Left cardiac atrium (tissue), 4 donors: ENCODE results near the gene SPDEF. TPM values are rescaled to one million over a fixed set of nuclear protein-coding genes. Genes with fewer than 3 reads are reported as not detected.

ENCODE experiments used
- ATAC-seq, 2 donors: fragments of 200-7000 bp; cut with Tn5 transposase; one replicate each; pipeline ENCODE4 v1.9.1; 2020; ENCODE audit warnings: mild to moderate bottlenecking in 2 of 2, moderate library complexity in 2 of 2
- DNase-seq: peaks from one replicate; pipeline ENCODE4 v3.0.0-alpha.2; 2020
- intact Hi-C, 2 donors: fragments of 100-400 bp; cut with DNase I; formaldehyde crosslinking; loops; one replicate each; pipeline versions ENCODE4 v1.14.1 to v1.15.1; 2022 to 2023
- total RNA-seq, 2 donors: library from RNA; stranded (reverse); fragmentation: NEBNext Ultra II Directional; extraction: Animal tissue kit (Norgen Biotek cat#: 25700); gene quantifications; one replicate each; pipeline ENCODE4 v1.2.1, GENCODE V29; 2021
- donor health status: DM: no; HTN: yes; CAD: no.
- donor health status: DM: no; HTN: yes; CAD: no; lungs with severe emphysema.
- donor health status: DM: yes; HTN: yes; CAD: no.
- donor health status: Dilated cardiomyopathy.

Gene SPDEF
- total RNA-seq, 2 donors from 2014 or later, result 0.16 TPM; not detected in 1

GRCh38 chr6:34509782-34510181, 46.3 kb downstream of the SPDEF start:
- intact Hi-C loops, result no loop called here
- DNase-seq (no peak), ATAC-seq (no peak)

- no peak for ATAC-seq
- no peak for DNase-seq
- intact Hi-C loops, result no loop called here
Measured at GRCh38 chr6:34508425-34508824, 47.7 kb downstream of the SPDEF start.

- ATAC-seq, result no peak
- intact Hi-C loops, result no loop called here
- DNase-seq, result no peak
Measured at GRCh38 chr6:34506718-34507117, 49.4 kb downstream of the SPDEF start.

GRCh38 chr6:34497411-34497810, 58.7 kb downstream of the SPDEF start:
- no peak for DNase-seq
- intact Hi-C loops, result no loop called here
- no peak for ATAC-seq

- intact Hi-C loops, result no loop called here
- ATAC-seq (no peak), DNase-seq (no peak)
Measured at GRCh38 chr6:34496103-34496685, 59.9 kb downstream of the SPDEF start.

GRCh38 chr6:34494973-34495372, 61.2 kb downstream of the SPDEF start:
- no peak for DNase-seq
- no peak for ATAC-seq

GRCh38 chr6:34493344-34493743, 62.8 kb downstream of the SPDEF start:
- DNase-seq (no peak), ATAC-seq (no peak)
- intact Hi-C loops, result no loop called here

More at GRCh38 chr6:34494973-34495372, 61.2 kb downstream of the SPDEF start:
- intact Hi-C loops, result no loop called here

- ATAC-seq (peak; percentile 59 to 61), DNase-seq (no peak)
- intact Hi-C loops, result no loop called here
Measured at GRCh38 chr6:34491091-34491430, 65.1 kb downstream of the SPDEF start.

- no peak for ATAC-seq
- no peak for DNase-seq
- intact Hi-C loops, result no loop called here
Measured at GRCh38 chr6:34490390-34491090, 65.6 kb downstream of the SPDEF start.

GRCh38 chr6:34489207-34489805, 66.8 kb downstream of the SPDEF start:
- DNase-seq (no peak), ATAC-seq (no peak)

More at GRCh38 chr6:34489207-34489805, 66.8 kb downstream of the SPDEF start:
- intact Hi-C loops, result no loop called here

Other genes with a start within 250 kb of the SPDEF start
- 10 to 100 TPM; 36.6 to 53.6 TPM for gene NUDT3, start 163.7 kb downstream of the SPDEF start, total RNA-seq
- gene RPS10, start 130.3 kb downstream of the SPDEF start, total RNA-seq, result 100 to 1,000 TPM; 746 to 770 TPM
- 1 to 10 TPM; 3.4 to 8.4 TPM for gene PACSIN1, start 90.3 kb downstream of the SPDEF start, total RNA-seq
- gene ILRUN, start 140.4 kb upstream of the SPDEF start, total RNA-seq, result 100 to 1,000 TPM; 102 to 104 TPM
- 10 to 100 TPM; 87.6 to 91.1 TPM for gene SNRPC, start 201.2 kb upstream of the SPDEF start, total RNA-seq
- 10 to 100 TPM; 12.4 to 17.5 TPM for gene BLTP3A, start 235.8 kb upstream of the SPDEF start, total RNA-seq